Aortic smooth muscle cell (primary cell): ENCODE results near the gene TRA2B. TPM values are rescaled to one million over a fixed set of nuclear protein-coding genes. Genes with fewer than 3 reads are reported as not detected.

Source experiments
- total RNA-seq: library from RNA; depleted of rRNA; stranded (reverse); fragments of >200 nt; gene quantifications from 2 replicates; pipeline ENCODE4 v1.2.3, GENCODE V29; 2014

TRA2B gene
- 169 TPM in 2 replicates for total RNA-seq

DNA sequence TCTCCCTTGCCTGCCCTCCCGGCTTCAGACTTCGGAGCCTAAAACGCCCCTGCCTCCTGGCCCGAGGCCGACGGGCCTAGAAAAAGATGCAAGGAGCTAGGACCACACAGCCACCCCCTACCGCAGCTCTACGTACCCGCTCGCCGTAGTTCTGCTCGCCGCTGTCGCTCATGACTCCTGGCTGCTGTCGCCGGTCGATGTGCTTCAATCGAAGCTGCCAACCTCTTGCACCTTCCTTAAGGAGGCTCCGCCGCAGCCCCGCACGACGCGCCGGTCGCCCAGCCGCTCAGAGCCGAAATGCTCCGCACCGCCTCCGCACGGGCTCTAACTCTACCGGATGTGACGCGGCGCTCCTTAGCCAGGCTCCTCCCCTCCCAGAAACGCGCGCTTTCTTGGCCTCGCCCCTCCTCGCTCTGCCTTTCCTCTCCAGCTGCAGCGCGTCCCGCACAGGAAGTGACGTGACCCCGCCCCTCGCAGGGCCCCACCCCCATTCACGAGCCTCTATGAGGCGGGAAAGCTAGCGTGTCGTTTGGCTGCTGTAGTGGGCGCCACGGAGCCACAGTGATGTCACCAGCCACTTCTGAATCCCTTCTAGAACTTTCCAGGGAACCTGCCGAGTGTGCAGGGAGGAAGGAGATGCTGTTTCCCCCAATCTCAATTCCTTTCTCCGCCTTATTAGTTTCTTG, at the start of gene TRA2B:
Gene TRA2B, minus strand, starts transcription at position 326 of the 686 bp plus-strand sequence. Its CDS starts 154 bp downstream, at position 172.

Other genes starting within 250 kb of the TRA2B start
- 1.6 and 2.4 TPM in 2 replicates for gene IGF2BP2, start 113.0 kb downstream of the TRA2B start, total RNA-seq
- 26.1 and 27.1 TPM in 2 replicates for gene ETV5, start 171.1 kb upstream of the TRA2B start, total RNA-seq